Testis (tissue), 2 donors: Measurements from ENCODE around the gene FAM3B.

Source experiments
- POLR2A ChIP-seq: fragments of 450-650 bp; IDR thresholded peaks from one replicate; pipeline ENCODE4 v1.6.1; 2017; ENCODE audit warnings: antibody characterized with exemption, mild to moderate bottlenecking, moderate library complexity
- TF ChIP-seq, protein P1 (sequence below), 3 experiments: fragments of 450-650 bp in 2 of 3; fragments of 200-600 bp in 1 of 3; sonication (generic) in 1 of 3; IDR thresholded peaks; one replicate each; pipeline ENCODE4 v1.5.1; 2016 to 2019; ENCODE audit warnings: antibody characterized with exemption in 3 of 3, mild to moderate bottlenecking in 2 of 3, moderate library complexity in 1 of 3

GRCh38 chr21:41315726-41316125, 875 bp upstream of the FAM3B start:
- TF ChIP-seq, protein P1, sequence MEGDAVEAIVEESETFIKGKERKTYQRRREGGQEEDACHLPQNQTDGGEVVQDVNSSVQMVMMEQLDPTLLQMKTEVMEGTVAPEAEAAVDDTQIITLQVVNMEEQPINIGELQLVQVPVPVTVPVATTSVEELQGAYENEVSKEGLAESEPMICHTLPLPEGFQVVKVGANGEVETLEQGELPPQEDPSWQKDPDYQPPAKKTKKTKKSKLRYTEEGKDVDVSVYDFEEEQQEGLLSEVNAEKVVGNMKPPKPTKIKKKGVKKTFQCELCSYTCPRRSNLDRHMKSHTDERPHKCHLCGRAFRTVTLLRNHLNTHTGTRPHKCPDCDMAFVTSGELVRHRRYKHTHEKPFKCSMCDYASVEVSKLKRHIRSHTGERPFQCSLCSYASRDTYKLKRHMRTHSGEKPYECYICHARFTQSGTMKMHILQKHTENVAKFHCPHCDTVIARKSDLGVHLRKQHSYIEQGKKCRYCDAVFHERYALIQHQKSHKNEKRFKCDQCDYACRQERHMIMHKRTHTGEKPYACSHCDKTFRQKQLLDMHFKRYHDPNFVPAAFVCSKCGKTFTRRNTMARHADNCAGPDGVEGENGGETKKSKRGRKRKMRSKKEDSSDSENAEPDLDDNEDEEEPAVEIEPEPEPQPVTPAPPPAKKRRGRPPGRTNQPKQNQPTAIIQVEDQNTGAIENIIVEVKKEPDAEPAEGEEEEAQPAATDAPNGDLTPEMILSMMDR (IDR thresholded peaks at IDR 0.05), result no peak
- TF ChIP-seq POLR2A, result no peak
